ENCODE data around the gene IFI35.

Gene IFI35

GRCh38 chr17:42979511-42980273 is 26.9 kb upstream of the IFI35 start, which contains the start of gene PTGES3L:
TSS of gene PTGES3L (minus strand) at chr17:42980080. CDS start at chr17:42980053, 27 bp downstream.
- no peak for TF ChIP-seq CTCF (IDR thresholded peaks at IDR 0.05; ENCODE audit: insufficient read depth, missing control alignments)
- no peak for FAIRE-seq
- peak; percentile 57 for DNase-seq (ENCODE audit: insufficient read length, low spot score)

- FAIRE-seq, result no peak
- peak; percentile 92 for DNase-seq (ENCODE audit: insufficient read length, low spot score)
- TF ChIP-seq CTCF (IDR thresholded peaks at IDR 0.05; ENCODE audit: insufficient read depth, missing control alignments), result no peak
These were observed 26.3 kb upstream of the IFI35 start, which contains the start of gene RUNDC1 for GRCh38 chr17:42980274-42980765. TSS of gene RUNDC1 (plus strand) at chr17:42980565. CDS start at chr17:42980577, 12 bp downstream.

- no peak for DNase-seq (ENCODE audit: insufficient read length, low spot score)
- peak; percentile 19 for TF ChIP-seq CTCF (IDR thresholded peaks at IDR 0.05; ENCODE audit: insufficient read depth, missing control alignments)
- FAIRE-seq, result no peak
These were observed 25.7 kb upstream of the IFI35 start for GRCh38 chr17:42980766-42981397.

GRCh38 chr17:42982266-42982665 is 24.3 kb upstream of the IFI35 start:
- TF ChIP-seq CTCF (IDR thresholded peaks at IDR 0.05; ENCODE audit: insufficient read depth, missing control alignments), result no peak
- FAIRE-seq (no peak), DNase-seq (ENCODE audit: insufficient read length, low spot score) (no peak)

GRCh38 chr17:42985225-42985624 is 21.4 kb upstream of the IFI35 start:
- no peak for FAIRE-seq
- no peak for DNase-seq (ENCODE audit: insufficient read length, low spot score)
- TF ChIP-seq CTCF (IDR thresholded peaks at IDR 0.05; ENCODE audit: insufficient read depth, missing control alignments), result no peak

- DNase-seq (ENCODE audit: insufficient read length, low spot score) (no peak), FAIRE-seq (no peak)
- TF ChIP-seq CTCF (IDR thresholded peaks at IDR 0.05; ENCODE audit: insufficient read depth, missing control alignments), result no peak
These were observed 17.4 kb upstream of the IFI35 start for GRCh38 chr17:42989141-42989540.
